ENCODE data around the gene UBE2QL1. TPM values are rescaled to one million over a fixed set of nuclear protein-coding genes. Genes with fewer than 3 reads are reported as not detected.

The UBE2QL1 gene
- total RNA-seq, 1 donor from 2014 or later = 0.49 TPM

- DNase-seq (ENCODE audit: low spot score) = no peak
These were observed 79.2 kb downstream of the UBE2QL1 start for GRCh38 chr5:6527749-6528455.

GRCh38 chr5:6535594-6535993 lies 86.9 kb downstream of the UBE2QL1 start:
- no peak for DNase-seq (ENCODE audit: low spot score)

GRCh38 chr5:6539060-6539459 lies 90.4 kb downstream of the UBE2QL1 start:
- no peak for DNase-seq (ENCODE audit: low spot score)

GRCh38 chr5:6540111-6540827 lies 91.6 kb downstream of the UBE2QL1 start:
- DNase-seq (ENCODE audit: low spot score) = no peak

- no peak for DNase-seq (ENCODE audit: low spot score)
These were observed 92.8 kb downstream of the UBE2QL1 start for GRCh38 chr5:6541256-6542013.

- DNase-seq (ENCODE audit: low spot score) = no peak
These were observed 94.0 kb downstream of the UBE2QL1 start for GRCh38 chr5:6542421-6543345.

- no peak for DNase-seq (ENCODE audit: low spot score)
These were observed 94.7 kb downstream of the UBE2QL1 start for GRCh38 chr5:6543346-6543730.

- no peak for DNase-seq (ENCODE audit: low spot score)
These were observed 95.3 kb downstream of the UBE2QL1 start for GRCh38 chr5:6543830-6544560.

Other genes starting within 250 kb of the UBE2QL1 start
- gene MED10, start 70.3 kb upstream of the UBE2QL1 start, total RNA-seq = 36.5 TPM
- gene NSUN2, start 184.2 kb downstream of the UBE2QL1 start, total RNA-seq = 76.1 TPM
- gene SRD5A1, start 184.6 kb downstream of the UBE2QL1 start, total RNA-seq = 6.6 TPM

Data from ureter (tissue), 1 donor.